GM18858 (cell line): Measurements from ENCODE around the gene LPO.

ENCODE experiments used
- ATAC-seq: cut with Tn5 transposase; IDR thresholded peaks from one replicate; pipeline ENCODE4 v1.9.1; 2021; ENCODE audit not compliant: unreplicated experiment

The LPO gene

GRCh38 chr17:58228679-58229078 lies 9.7 kb upstream of the LPO start:
- no peak for ATAC-seq

- no peak for ATAC-seq
These were observed 9.0 kb upstream of the LPO start for GRCh38 chr17:58229384-58229783.

GRCh38 chr17:58229881-58230280 lies 8.5 kb upstream of the LPO start:
- no peak for ATAC-seq

- no peak for ATAC-seq
These were observed 6.7 kb upstream of the LPO start for GRCh38 chr17:58231641-58232040.

- ATAC-seq, result peak; percentile 74
These were observed 5.7 kb upstream of the LPO start for GRCh38 chr17:58232707-58233156.

GRCh38 chr17:58233543-58233942 lies 4.8 kb upstream of the LPO start:
- peak; percentile 63 for ATAC-seq

- ATAC-seq, result no peak
These were observed 3.9 kb upstream of the LPO start for GRCh38 chr17:58234512-58234911.

GRCh38 chr17:58235821-58236220 lies 2.6 kb upstream of the LPO start:
- ATAC-seq, result no peak

- ATAC-seq, result no peak
These were observed 2.0 kb upstream of the LPO start for GRCh38 chr17:58236394-58236793.

- ATAC-seq, result no peak
These were observed 1.6 kb downstream of the LPO start for GRCh38 chr17:58239987-58240386.

GRCh38 chr17:58242171-58242784 lies 3.9 kb downstream of the LPO start:
- ATAC-seq, result no peak

GRCh38 chr17:58244963-58245362 lies 6.6 kb downstream of the LPO start:
- no peak for ATAC-seq

- ATAC-seq, result no peak
These were observed 7.2 kb downstream of the LPO start for GRCh38 chr17:58245428-58246103.

- no peak for ATAC-seq
These were observed 7.8 kb downstream of the LPO start for GRCh38 chr17:58246104-58246740.

GRCh38 chr17:58246781-58247180 lies 8.4 kb downstream of the LPO start:
- ATAC-seq, result no peak

- no peak for ATAC-seq
These were observed 9.4 kb downstream of the LPO start for GRCh38 chr17:58247511-58248363.

GRCh38 chr17:58248955-58249269 lies 10.5 kb downstream of the LPO start:
- ATAC-seq, result no peak

GRCh38 chr17:58249270-58250133 lies 11.1 kb downstream of the LPO start:
- no peak for ATAC-seq

- no peak for ATAC-seq
These were observed 12.1 kb downstream of the LPO start for GRCh38 chr17:58250344-58251011.

GRCh38 chr17:58252141-58252540 lies 13.8 kb downstream of the LPO start:
- no peak for ATAC-seq
